H1 (cell line): ENCODE measurements around the gene PIWIL1.

Experiments
- BACH1 ChIP-seq: IDR thresholded peaks from 2 replicates; pipeline ENCODE4 v1.6.1; 2012; ENCODE audit warnings: low read length, improper control_type of control experiment
- POLR2A ChIP-seq, 2 experiments: IDR thresholded peaks; 1 replicate in 1 of 2; 2 replicates in 1 of 2; pipeline ENCODE4 v1.6.1; 2011; ENCODE audit warnings: low read depth in 2 of 2, low read length in 2 of 2, mild to moderate bottlenecking in 2 of 2; ENCODE audit errors: control extremely low read depth in 1 of 2
- POLR2AphosphoS5 ChIP-seq: IDR thresholded peaks from 2 replicates; pipeline ENCODE4 v1.6.1; 2011; ENCODE audit warnings: low read depth, low read length
- SUZ12 ChIP-seq: fragments of 200-600 bp; sonication (generic); IDR thresholded peaks from 2 replicates; pipeline ENCODE4 v1.6.1; 2012; ENCODE audit warnings: mild to moderate bottlenecking, inconsistent platforms, low read length, moderate library complexity, mixed read lengths

DNA sequence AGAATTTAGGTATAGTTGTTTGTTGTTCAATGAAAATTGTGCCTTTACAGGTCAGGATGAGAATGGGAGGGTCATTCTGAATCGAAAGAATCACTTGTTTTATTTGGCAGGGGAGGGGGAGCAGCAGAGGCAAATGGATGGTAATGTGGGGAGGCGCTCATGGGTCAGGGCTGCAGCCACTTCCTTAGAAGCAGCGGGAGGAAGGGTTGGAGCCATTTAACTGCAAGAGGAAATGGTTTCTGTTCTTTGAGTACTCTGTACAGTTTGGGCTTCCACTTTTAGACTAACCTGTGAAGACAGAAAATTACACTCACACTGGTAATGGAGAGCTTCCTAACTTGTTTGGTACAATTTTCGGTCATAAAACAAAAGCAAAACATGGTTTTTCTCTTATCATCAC lies 57.2 kb downstream of the PIWIL1 start:
- no peak for TF ChIP-seq SUZ12
- no peak for TF ChIP-seq POLR2AphosphoS5
- TF ChIP-seq POLR2A (IDR thresholded peaks at IDR 0.05; ENCODE audit: control extremely low read depth in 1 of 2, low read depth in 2 of 2, low read length in 2 of 2): no peak
- no peak for TF ChIP-seq BACH1
